Measurements from ENCODE around the gene DRG1. TPM values are rescaled to one million over a fixed set of nuclear protein-coding genes. Genes with fewer than 3 reads are reported as not detected.

Gene DRG1
- total RNA-seq, 1 experiment from 2014 or later: 84.8 TPM

GRCh38 chr22:31354515-31354914 lies 44.9 kb upstream of the DRG1 start:
- BruUV-seq (replicated peaks): no TSS peak
- Mint-ChIP-seq H3K27me3 (ENCODE audit: insufficient read depth, unreplicated experiment) (peaks cover 12% of the 10 kb centered on the region), H3K4me1 (ENCODE audit: insufficient read depth, unreplicated experiment) (no peaks in the 10 kb centered on the region), H3K4me3 (ENCODE audit: unreplicated experiment) (no peak overlapping the region), H3K36me3 (ENCODE audit: insufficient read depth, unreplicated experiment) (no peaks in the 10 kb centered on the region), H3K9me3 (ENCODE audit: unreplicated experiment) (no peaks in the 10 kb centered on the region), H3K27ac (ENCODE audit: low read depth, unreplicated experiment) (no peak overlapping the region)
- CTCF ChIA-PET: interaction anchor here (1.2 kb wide), 1 partner anchor 8 kb away, joined by 3 read pairs; the partner anchor contains the start of gene PATZ1
- POLR2A ChIA-PET: no interaction called here
- intact Hi-C loops (cut with micrococcal nuclease): no loop called here
- TF ChIP-seq, protein P1, sequence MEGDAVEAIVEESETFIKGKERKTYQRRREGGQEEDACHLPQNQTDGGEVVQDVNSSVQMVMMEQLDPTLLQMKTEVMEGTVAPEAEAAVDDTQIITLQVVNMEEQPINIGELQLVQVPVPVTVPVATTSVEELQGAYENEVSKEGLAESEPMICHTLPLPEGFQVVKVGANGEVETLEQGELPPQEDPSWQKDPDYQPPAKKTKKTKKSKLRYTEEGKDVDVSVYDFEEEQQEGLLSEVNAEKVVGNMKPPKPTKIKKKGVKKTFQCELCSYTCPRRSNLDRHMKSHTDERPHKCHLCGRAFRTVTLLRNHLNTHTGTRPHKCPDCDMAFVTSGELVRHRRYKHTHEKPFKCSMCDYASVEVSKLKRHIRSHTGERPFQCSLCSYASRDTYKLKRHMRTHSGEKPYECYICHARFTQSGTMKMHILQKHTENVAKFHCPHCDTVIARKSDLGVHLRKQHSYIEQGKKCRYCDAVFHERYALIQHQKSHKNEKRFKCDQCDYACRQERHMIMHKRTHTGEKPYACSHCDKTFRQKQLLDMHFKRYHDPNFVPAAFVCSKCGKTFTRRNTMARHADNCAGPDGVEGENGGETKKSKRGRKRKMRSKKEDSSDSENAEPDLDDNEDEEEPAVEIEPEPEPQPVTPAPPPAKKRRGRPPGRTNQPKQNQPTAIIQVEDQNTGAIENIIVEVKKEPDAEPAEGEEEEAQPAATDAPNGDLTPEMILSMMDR (IDR thresholded peaks at IDR 0.05; ENCODE audit: unreplicated experiment): no peak
- no peak for DNase-seq (ENCODE audit: unreplicated experiment)

- no peak for DNase-seq (ENCODE audit: unreplicated experiment)
- H3K27me3 Mint-ChIP-seq (ENCODE audit: insufficient read depth, unreplicated experiment): peaks cover 12% of the 10 kb centered on the region
- no peaks in the 10 kb centered on the region for H3K4me1 Mint-ChIP-seq (ENCODE audit: insufficient read depth, unreplicated experiment)
- CTCF ChIA-PET: interaction anchor here (0.6 to 1.2 kb wide), 3 partner anchors 11 to 45 kb away, joined by 3 read pairs; no protein-coding TSS in a partner anchor
- no peaks in the 10 kb centered on the region for H3K9me3 Mint-ChIP-seq (ENCODE audit: unreplicated experiment)
- BruUV-seq (replicated peaks): no TSS peak
- no peak overlapping the region for H3K4me3 Mint-ChIP-seq (ENCODE audit: unreplicated experiment)
- TF ChIP-seq, protein P1 (IDR thresholded peaks at IDR 0.05; ENCODE audit: unreplicated experiment): no peak
- POLR2A ChIA-PET: interaction anchor here (0.7 kb wide), 1 partner anchor 11 kb away, joined by 3 read pairs; no protein-coding TSS in a partner anchor
- intact Hi-C loops (cut with micrococcal nuclease): no loop called here
- no peak overlapping the region for H3K27ac Mint-ChIP-seq (ENCODE audit: low read depth, unreplicated experiment)
- H3K36me3 Mint-ChIP-seq (ENCODE audit: insufficient read depth, unreplicated experiment): no peaks in the 10 kb centered on the region
Measured at GRCh38 chr22:31360029-31360428, 39.4 kb upstream of the DRG1 start.

DNA sequence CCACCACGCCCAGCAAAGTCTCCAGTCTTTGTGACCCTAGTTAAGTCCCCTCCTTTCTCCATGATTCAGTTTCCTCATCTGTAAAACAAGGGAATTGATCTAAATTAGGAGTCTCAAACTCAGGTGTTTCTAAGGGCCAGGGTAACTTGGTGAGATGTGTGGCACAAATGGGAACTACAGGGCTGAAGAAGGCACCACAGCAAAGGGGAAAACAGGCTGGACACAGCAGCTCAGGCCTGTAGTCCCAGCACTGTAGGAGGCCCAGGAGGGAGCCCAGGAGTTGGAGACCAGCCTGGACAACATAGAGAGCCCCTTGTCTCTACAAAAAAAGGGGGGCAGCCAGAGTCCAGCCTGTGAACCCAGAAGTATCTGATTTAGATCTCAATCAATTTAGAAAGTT lies 37.7 kb upstream of the DRG1 start:
- H3K27ac Mint-ChIP-seq (ENCODE audit: low read depth, unreplicated experiment): no peak overlapping the region
- intact Hi-C loops (cut with micrococcal nuclease): no loop called here
- CTCF ChIA-PET: no interaction called here
- no peaks in the 10 kb centered on the region for H3K9me3 Mint-ChIP-seq (ENCODE audit: unreplicated experiment)
- DNase-seq (ENCODE audit: unreplicated experiment): no peak
- no peak overlapping the region for H3K4me3 Mint-ChIP-seq (ENCODE audit: unreplicated experiment)
- H3K27me3 Mint-ChIP-seq (ENCODE audit: insufficient read depth, unreplicated experiment): no peaks in the 10 kb centered on the region
- POLR2A ChIA-PET: interaction anchor here (1.9 kb wide), 1 partner anchor 15 kb away, joined by 5 read pairs; the partner anchor contains the start of gene PATZ1
- BruUV-seq (replicated peaks): no TSS peak
- H3K36me3 Mint-ChIP-seq (ENCODE audit: insufficient read depth, unreplicated experiment): no peaks in the 10 kb centered on the region
- TF ChIP-seq, protein P1 (IDR thresholded peaks at IDR 0.05; ENCODE audit: unreplicated experiment): no peak
- H3K4me1 Mint-ChIP-seq (ENCODE audit: insufficient read depth, unreplicated experiment): no peaks in the 10 kb centered on the region

GRCh38 chr22:31363885-31364465 lies 35.4 kb upstream of the DRG1 start:
- H3K27me3 Mint-ChIP-seq (ENCODE audit: insufficient read depth, unreplicated experiment): no peaks in the 10 kb centered on the region
- no peaks in the 10 kb centered on the region for H3K9me3 Mint-ChIP-seq (ENCODE audit: unreplicated experiment)
- no peak for DNase-seq (ENCODE audit: unreplicated experiment)
- H3K4me3 Mint-ChIP-seq (ENCODE audit: unreplicated experiment): no peak overlapping the region
- POLR2A ChIA-PET: interaction anchor here (1.9 kb wide), 1 partner anchor 17 kb away, joined by 5 read pairs; the partner anchor contains the start of gene PATZ1
- TF ChIP-seq, protein P1 (IDR thresholded peaks at IDR 0.05; ENCODE audit: unreplicated experiment): no peak
- no peaks in the 10 kb centered on the region for H3K4me1 Mint-ChIP-seq (ENCODE audit: insufficient read depth, unreplicated experiment)
- intact Hi-C loops (cut with micrococcal nuclease): no loop called here
- CTCF ChIA-PET: interaction anchor here (0.7 kb wide), 1 partner anchor 55 kb away, joined by 3 read pairs; no protein-coding TSS in a partner anchor
- no peak overlapping the region for H3K27ac Mint-ChIP-seq (ENCODE audit: low read depth, unreplicated experiment)
- BruUV-seq (replicated peaks): no TSS peak
- no peaks in the 10 kb centered on the region for H3K36me3 Mint-ChIP-seq (ENCODE audit: insufficient read depth, unreplicated experiment)
